Liver (tissue), 9 donors: ENCODE data around the gene BICDL2. TPM values are rescaled to one million over a fixed set of nuclear protein-coding genes. Genes with fewer than 3 reads are reported as not detected.
"Not testable (repeated sequence)": the region's sequence is repeated elsewhere in the genome, so short reads cannot be mapped to it uniquely, and the experiment has no call there.

Source experiments
- DNase-seq: peaks from one replicate; pipeline ENCODE4 v3.0.0-alpha.2; 2017; ENCODE audit warnings: low spot score
- H3K27ac ChIP-seq, 2 donors: one replicate each; pipeline ENCODE4 v1.7.0; 2013; ENCODE audit warnings: inconsistent platforms in 2 of 2, low read length in 2 of 2, control low read depth in 1 of 2, low read depth in 1 of 2, mild to moderate bottlenecking in 1 of 2
- H3K27me3 ChIP-seq, 4 donors: one replicate each; pipeline versions ENCODE4 v1.6.1 to v1.7.0; 2013; ENCODE audit warnings: low read length in 3 of 4, inconsistent platforms in 1 of 4, mild to moderate bottlenecking in 1 of 4, moderate library complexity in 1 of 4; ENCODE audit not compliant: control insufficient read depth in 4 of 4, insufficient read depth in 4 of 4
- H3K36me3 ChIP-seq, 4 donors: one replicate each; pipeline versions ENCODE4 v1.6.1 to v1.7.0; 2013; ENCODE audit warnings: low read length in 3 of 4, mild to moderate bottlenecking in 3 of 4, low read depth in 1 of 4, moderate library complexity in 1 of 4; ENCODE audit not compliant: control insufficient read depth in 4 of 4, insufficient read depth in 3 of 4
- H3K4me1 ChIP-seq, 4 donors: one replicate each; pipeline versions ENCODE4 v1.6.1 to v1.7.0; 2013; ENCODE audit warnings: low read length in 3 of 4, mild to moderate bottlenecking in 3 of 4, moderate library complexity in 1 of 4; ENCODE audit not compliant: control insufficient read depth in 4 of 4, insufficient read depth in 4 of 4
- H3K4me3 ChIP-seq, 3 donors: one replicate each; pipeline versions ENCODE4 v1.6.1 to v1.7.0; 2013; ENCODE audit warnings: low read length in 3 of 3, control low read depth in 1 of 3, low read depth in 1 of 3, mild to moderate bottlenecking in 1 of 3
- H3K9ac ChIP-seq, 2 donors: one replicate each; pipeline ENCODE4 v1.7.0; 2013; ENCODE audit warnings: low read length in 2 of 2, mild to moderate bottlenecking in 2 of 2, moderate library complexity in 2 of 2, control low read depth in 1 of 2, low read depth in 1 of 2
- H3K9me3 ChIP-seq, 4 donors: one replicate each; pipeline versions ENCODE4 v1.6.1 to v1.7.0; 2013; ENCODE audit warnings: low read length in 3 of 4; ENCODE audit not compliant: control insufficient read depth in 4 of 4
- EGR1 ChIP-seq, 2 donors: IDR thresholded peaks; 2 replicates each; pipeline ENCODE4 v1.6.1; 2016 to 2018; ENCODE audit warnings: antibody characterized with exemption in 2 of 2, low read depth in 2 of 2
- FOXA1 ChIP-seq: IDR thresholded peaks from 2 replicates; pipeline ENCODE4 v1.6.1; 2016; ENCODE audit warnings: antibody characterized with exemption
- FOXA2 ChIP-seq: IDR thresholded peaks from 2 replicates; pipeline ENCODE4 v1.6.1; 2016; ENCODE audit warnings: antibody characterized with exemption
- GABPA ChIP-seq, 2 donors: IDR thresholded peaks in 1 of 2; conservative IDR thresholded peaks in 1 of 2; 2 replicates each; pipeline ENCODE4 v1.6.1; 2016; ENCODE audit warnings: antibody characterized with exemption in 2 of 2, mild to moderate bottlenecking in 1 of 2, moderate library complexity in 1 of 2
- HNF4A ChIP-seq, 2 donors: conservative IDR thresholded peaks; 2 replicates each; pipeline ENCODE4 v1.6.1; 2016; ENCODE audit warnings: antibody characterized with exemption in 2 of 2, mild to moderate bottlenecking in 2 of 2
- HNF4G ChIP-seq: IDR thresholded peaks from 2 replicates; pipeline ENCODE4 v1.6.1; 2016; ENCODE audit warnings: antibody characterized with exemption
- JUND ChIP-seq, 2 donors: IDR thresholded peaks; 2 replicates each; pipeline ENCODE4 v1.6.1; 2016; ENCODE audit warnings: antibody characterized with exemption in 2 of 2
- NR2F2 ChIP-seq: IDR thresholded peaks from 2 replicates; pipeline ENCODE4 v1.6.1; 2016; ENCODE audit warnings: antibody characterized with exemption
- RAD21 ChIP-seq, 2 donors: IDR thresholded peaks; 2 replicates each; pipeline ENCODE4 v1.6.1; 2016; ENCODE audit warnings: antibody characterized with exemption in 2 of 2, mild to moderate bottlenecking in 2 of 2
- RXRA ChIP-seq, 2 donors: IDR thresholded peaks; 2 replicates each; pipeline ENCODE4 v1.6.1; 2017 to 2018; ENCODE audit warnings: antibody characterized with exemption in 2 of 2, mild to moderate bottlenecking in 1 of 2
- SP1 ChIP-seq: IDR thresholded peaks from 2 replicates; pipeline ENCODE4 v1.6.1; 2018; ENCODE audit warnings: antibody characterized with exemption, mild to moderate bottlenecking
- TAF1 ChIP-seq: conservative IDR thresholded peaks from 2 replicates; pipeline ENCODE4 v1.6.1; 2016; ENCODE audit warnings: antibody characterized with exemption, mild to moderate bottlenecking
- YY1 ChIP-seq: IDR thresholded peaks from 2 replicates; pipeline ENCODE4 v1.6.1; 2016; ENCODE audit warnings: antibody characterized with exemption, mild to moderate bottlenecking
- WGBS: extraction: QIAGEN DNeasy Blood & Tissue Kit; methylation state at CpG from one replicate; pipeline ENCODE4 v1.1.7; 2013; 5-methylcytosine and 5-hydroxymethylcytosine counted together
- polyA plus RNA-seq, 2 donors: library from polyadenylated mRNA; stranded (reverse) in 1 of 2; unstranded in 1 of 2; fragments of 200-250 nt in 1 of 2; fragments of >200 nt in 1 of 2; fragmentation: Nextera tagmentation in 1 of 2; extraction: Ambion mirVana in 1 of 2; gene quantifications; one replicate each; pipeline versions ENCODE4 v1.2.1 to v1.2.3, GENCODE V29; 2013 to 2015
- total RNA-seq, 2 donors: library from RNA; depleted of rRNA; stranded (reverse); fragments of >200 nt; gene quantifications; one replicate each; pipeline ENCODE4 v1.2.3, GENCODE V29; 2014
- TF ChIP-seq, protein P1 (sequence below): IDR thresholded peaks from 2 replicates; pipeline ENCODE4 v1.6.1; 2016; ENCODE audit warnings: antibody characterized with exemption
- TF ChIP-seq, protein P2 (sequence below): IDR thresholded peaks from 2 replicates; pipeline ENCODE4 v1.6.1; 2016; ENCODE audit warnings: antibody characterized with exemption
- TF ChIP-seq, protein P3 (sequence below): fragments of 150-350 bp; IDR thresholded peaks from 2 replicates; pipeline ENCODE4 v1.5.1; 2017; ENCODE audit warnings: improper control_type of control experiment, low read depth, low read length; ENCODE audit not compliant: missing input control
- donor health status: healthy.
- donor health status: healthy.
- donor health status: healthy.
- donor health status: healthy.
- donor health status: healthy.

BICDL2 gene
- total and polyA plus RNA-seq, 4 donors: 0.15 to 0.59 (median 0.33) TPM; not detected in 1

DNA sequence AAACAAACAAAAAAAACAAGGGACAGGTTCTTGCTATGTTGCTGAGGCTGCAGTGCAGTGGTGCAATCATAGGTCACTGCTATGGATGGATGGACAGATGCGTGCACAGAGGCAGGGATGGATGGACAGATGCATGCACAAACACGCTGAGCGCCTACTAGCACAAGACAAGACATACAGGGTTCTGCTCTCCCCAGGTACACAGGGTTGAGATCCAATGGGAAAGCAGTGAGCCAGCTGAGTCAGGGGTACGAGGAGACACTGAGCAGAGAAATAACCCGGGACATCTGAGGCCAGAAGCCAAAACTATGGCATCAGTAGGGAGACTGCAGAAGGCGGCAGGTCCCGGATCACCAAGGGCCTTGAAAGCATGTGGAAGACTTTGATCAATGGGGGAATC is 34.9 kb upstream of the BICDL2 start:
- TF ChIP-seq, protein P1, sequence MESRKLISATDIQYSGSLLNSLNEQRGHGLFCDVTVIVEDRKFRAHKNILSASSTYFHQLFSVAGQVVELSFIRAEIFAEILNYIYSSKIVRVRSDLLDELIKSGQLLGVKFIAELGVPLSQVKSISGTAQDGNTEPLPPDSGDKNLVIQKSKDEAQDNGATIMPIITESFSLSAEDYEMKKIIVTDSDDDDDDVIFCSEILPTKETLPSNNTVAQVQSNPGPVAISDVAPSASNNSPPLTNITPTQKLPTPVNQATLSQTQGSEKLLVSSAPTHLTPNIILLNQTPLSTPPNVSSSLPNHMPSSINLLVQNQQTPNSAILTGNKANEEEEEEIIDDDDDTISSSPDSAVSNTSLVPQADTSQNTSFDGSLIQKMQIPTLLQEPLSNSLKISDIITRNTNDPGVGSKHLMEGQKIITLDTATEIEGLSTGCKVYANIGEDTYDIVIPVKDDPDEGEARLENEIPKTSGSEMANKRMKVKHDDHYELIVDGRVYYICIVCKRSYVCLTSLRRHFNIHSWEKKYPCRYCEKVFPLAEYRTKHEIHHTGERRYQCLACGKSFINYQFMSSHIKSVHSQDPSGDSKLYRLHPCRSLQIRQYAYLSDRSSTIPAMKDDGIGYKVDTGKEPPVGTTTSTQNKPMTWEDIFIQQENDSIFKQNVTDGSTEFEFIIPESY: no peak
- TF ChIP-seq HNF4G (no peak), SP1 (no peak), GABPA (IDR thresholded peaks at IDR 0.05 in 1 of 2, conservative IDR thresholded peaks at IDR 0.05 in 1 of 2) (no peak), FOXA1 (no peak), RAD21 (IDR thresholded peaks at IDR 0.05) (no peak), NR2F2 (no peak), EGR1 (IDR thresholded peaks at IDR 0.05; ENCODE audit: low read depth in 2 of 2) (no peak), JUND (IDR thresholded peaks at IDR 0.05) (no peak), RXRA (IDR thresholded peaks at IDR 0.05) (no peak)
- Histone ChIP-seq H3K9me3 (no peaks in the 10 kb centered on the region), H3K4me1 (peaks cover 0 to 11% (median 5%) of the 10 kb centered on the region in 4 donors), H3K27ac (no peak overlapping the region), H3K36me3 (peaks cover 0 to 9% (median 3%) of the 10 kb centered on the region in 4 donors), H3K4me3 (no peak overlapping the region), H3K9ac (no peak overlapping the region), H3K27me3 (no peaks in the 10 kb centered on the region)
- WGBS: 91% methylated on average over 7 of the region's 7 CpGs
- DNase-seq: no peak

DNA sequence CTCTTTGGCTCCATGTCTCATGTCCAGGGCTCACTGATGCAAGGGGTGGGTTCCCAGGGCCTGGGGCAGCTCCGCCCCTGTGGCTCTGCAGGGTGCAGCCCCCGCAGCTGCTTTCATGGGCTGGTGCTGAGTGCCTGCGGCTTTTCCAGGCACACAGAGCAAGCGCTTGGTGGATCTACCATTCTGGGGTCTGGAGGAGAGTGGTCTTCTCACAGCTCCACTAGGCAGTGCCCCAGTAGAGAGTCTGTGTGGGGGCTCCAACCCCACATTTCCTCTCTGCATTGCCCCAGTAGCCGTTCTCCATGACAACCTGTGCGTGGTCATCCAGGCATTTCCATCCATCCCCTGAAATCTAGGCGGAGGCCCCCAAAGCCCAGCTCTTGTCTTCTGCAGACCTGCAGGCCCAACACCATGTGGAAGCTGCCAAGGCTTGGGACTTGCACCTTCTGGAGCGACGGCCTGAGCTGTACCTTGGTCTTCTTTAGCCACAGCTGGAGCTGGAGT is 33.9 kb upstream of the BICDL2 start:
- peaks cover 0 to 11% (median 4%) of the 10 kb centered on the region in 4 donors for H3K4me1 ChIP-seq
- DNase-seq: no peak
- WGBS: 87% methylated on average over 9 of the region's 9 CpGs
- H3K36me3 ChIP-seq: peaks cover 0 to 9% (median 3%) of the 10 kb centered on the region in 4 donors
- no peaks in the 10 kb centered on the region for H3K27me3 ChIP-seq
- H3K9ac ChIP-seq: no peak overlapping the region
- no peak overlapping the region for H3K4me3 ChIP-seq
- H3K9me3 ChIP-seq: no peaks in the 10 kb centered on the region
- TF ChIP-seq JUND (IDR thresholded peaks at IDR 0.05): no peak
- no peak for TF ChIP-seq YY1
- TF ChIP-seq, protein P2, sequence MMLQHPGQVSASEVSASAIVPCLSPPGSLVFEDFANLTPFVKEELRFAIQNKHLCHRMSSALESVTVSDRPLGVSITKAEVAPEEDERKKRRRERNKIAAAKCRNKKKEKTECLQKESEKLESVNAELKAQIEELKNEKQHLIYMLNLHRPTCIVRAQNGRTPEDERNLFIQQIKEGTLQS: no peak
- no peak for TF ChIP-seq EGR1 (IDR thresholded peaks at IDR 0.05; ENCODE audit: low read depth in 2 of 2)
- no peak for TF ChIP-seq RAD21 (IDR thresholded peaks at IDR 0.05)
- TF ChIP-seq FOXA1: no peak
- no peak for TF ChIP-seq TAF1
- no peak for TF ChIP-seq HNF4G
- no peak for TF ChIP-seq FOXA2
- no peak for TF ChIP-seq NR2F2
- TF ChIP-seq GABPA (IDR thresholded peaks at IDR 0.05 in 1 of 2, conservative IDR thresholded peaks at IDR 0.05 in 1 of 2): no peak
- TF ChIP-seq RXRA (IDR thresholded peaks at IDR 0.05): no peak
- TF ChIP-seq SP1: no peak
- no peak for TF ChIP-seq HNF4A (conservative IDR thresholded peaks at IDR 0.05)
- TF ChIP-seq, protein P3, sequence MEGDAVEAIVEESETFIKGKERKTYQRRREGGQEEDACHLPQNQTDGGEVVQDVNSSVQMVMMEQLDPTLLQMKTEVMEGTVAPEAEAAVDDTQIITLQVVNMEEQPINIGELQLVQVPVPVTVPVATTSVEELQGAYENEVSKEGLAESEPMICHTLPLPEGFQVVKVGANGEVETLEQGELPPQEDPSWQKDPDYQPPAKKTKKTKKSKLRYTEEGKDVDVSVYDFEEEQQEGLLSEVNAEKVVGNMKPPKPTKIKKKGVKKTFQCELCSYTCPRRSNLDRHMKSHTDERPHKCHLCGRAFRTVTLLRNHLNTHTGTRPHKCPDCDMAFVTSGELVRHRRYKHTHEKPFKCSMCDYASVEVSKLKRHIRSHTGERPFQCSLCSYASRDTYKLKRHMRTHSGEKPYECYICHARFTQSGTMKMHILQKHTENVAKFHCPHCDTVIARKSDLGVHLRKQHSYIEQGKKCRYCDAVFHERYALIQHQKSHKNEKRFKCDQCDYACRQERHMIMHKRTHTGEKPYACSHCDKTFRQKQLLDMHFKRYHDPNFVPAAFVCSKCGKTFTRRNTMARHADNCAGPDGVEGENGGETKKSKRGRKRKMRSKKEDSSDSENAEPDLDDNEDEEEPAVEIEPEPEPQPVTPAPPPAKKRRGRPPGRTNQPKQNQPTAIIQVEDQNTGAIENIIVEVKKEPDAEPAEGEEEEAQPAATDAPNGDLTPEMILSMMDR: no peak
- no peak overlapping the region for H3K27ac ChIP-seq

DNA sequence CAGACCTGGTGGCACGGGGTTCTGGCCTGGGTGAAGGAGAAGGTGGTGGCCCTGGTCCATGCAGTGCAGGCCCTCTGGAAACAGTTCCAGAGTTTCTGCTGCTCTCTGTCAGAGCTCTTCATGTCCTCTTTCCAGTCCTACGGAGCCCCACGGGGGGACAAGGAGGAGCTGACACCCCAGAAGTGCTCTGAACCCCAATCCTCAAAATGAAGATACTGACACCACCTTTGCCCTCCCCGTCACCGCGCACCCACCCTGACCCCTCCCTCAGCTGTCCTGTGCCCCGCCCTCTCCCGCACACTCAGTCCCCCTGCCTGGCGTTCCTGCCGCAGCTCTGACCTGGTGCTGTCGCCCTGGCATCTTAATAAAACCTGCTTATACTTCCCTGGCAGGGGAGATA is 32.4 kb upstream of the BICDL2 start:
- not testable (repeated sequence) for H3K9ac ChIP-seq, H3K4me3 ChIP-seq, H3K27me3 ChIP-seq, H3K36me3 ChIP-seq, H3K9me3 ChIP-seq, H3K27ac ChIP-seq, DNase-seq
- peaks cover 0 to 15% (median 7%) of the 10 kb centered on the region in 4 donors for H3K4me1 ChIP-seq
- WGBS: 94% methylated on average over 10 of the region's 11 CpGs
